ENCODE data around the gene RAB40C.
A peak's percentile ranks its signal among the peaks of the same experiment; 100 is the strongest.

- TF ChIP-seq CTCF (conservative IDR thresholded peaks at IDR 0.05; ENCODE audit: low read depth, low read length) (peak; percentile 41), EZH2 (IDR thresholded peaks at IDR 0.05; ENCODE audit: borderline replicate concordance, low read depth, low read length, poor library complexity, severe bottlenecking) (no peak)
These were observed 10.9 kb downstream of the RAB40C start for GRCh38 chr16:600781-601180.
